ENCODE measurements around the gene MAPK8IP3.

Gene MAPK8IP3

GRCh38 chr16:1775006-1775845, 69.2 kb downstream of the MAPK8IP3 start:
- no CpG with 5 or more reads among the region's 30 CpGs for WGBS (ENCODE audit: insufficient coverage, insufficient read length)
- Histone ChIP-seq H3K27ac (ENCODE audit: low read length) (no peak overlapping the region), H3K36me3 (ENCODE audit: control insufficient read depth, insufficient read depth, low read length) (peaks cover 27% of the 10 kb centered on the region)

DNA sequence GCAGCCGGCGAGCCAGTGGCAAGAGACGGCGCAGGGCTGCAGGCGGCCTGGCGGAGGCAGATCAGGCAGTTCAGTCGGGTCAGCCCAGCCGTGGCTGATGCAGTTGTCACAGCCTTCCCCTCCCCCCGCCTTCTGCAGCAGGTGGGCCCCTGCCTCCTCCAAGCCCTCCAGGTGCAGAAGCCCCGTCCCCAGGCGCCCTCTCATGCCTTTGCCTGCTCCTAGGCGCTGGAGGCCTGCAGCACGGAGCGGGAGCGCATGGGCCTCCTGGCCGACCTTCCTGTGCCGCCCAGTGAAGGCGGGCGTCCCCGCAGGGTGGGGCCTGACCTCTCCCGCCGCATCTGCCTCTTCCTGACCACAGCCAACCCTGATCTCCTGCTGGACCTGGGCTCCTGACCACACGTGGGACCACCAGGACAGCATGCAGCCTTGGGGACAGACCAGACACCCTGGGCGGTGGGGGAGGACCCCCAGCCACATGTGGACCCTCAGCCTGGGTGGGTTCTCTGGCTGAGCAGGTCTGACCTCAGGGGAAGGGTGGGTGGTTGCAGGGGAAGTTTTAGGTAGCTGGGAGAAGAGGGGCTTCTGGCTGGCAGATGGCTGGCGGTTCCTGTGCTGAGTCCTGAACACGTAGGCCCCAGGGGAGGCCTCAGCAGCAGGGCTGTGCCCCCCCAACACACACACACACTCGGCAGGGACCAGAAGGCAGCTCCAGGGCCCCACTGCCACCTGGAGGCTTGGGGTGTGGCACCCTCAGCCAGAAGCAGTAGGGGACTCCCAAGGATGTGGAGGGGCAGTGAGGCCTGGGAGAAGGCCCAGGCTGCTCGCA, 70.1 kb downstream of the MAPK8IP3 start:
- no peaks in the 10 kb centered on the region for H3K27me3 ChIP-seq (ENCODE audit: control insufficient read depth, insufficient read depth, low read length)
- H3K4me1 ChIP-seq (ENCODE audit: control insufficient read depth, insufficient read depth, low read length), result peaks cover 2% of the 10 kb centered on the region; the same call in 1 of the 2 replicates
- H3K36me3 ChIP-seq (ENCODE audit: control insufficient read depth, insufficient read depth, low read length), result peaks cover 27% of the 10 kb centered on the region
- DNase-seq (ENCODE audit: low read depth, low spot score), result no peak
- WGBS (ENCODE audit: insufficient coverage, insufficient read length), result no CpG with 5 or more reads among the region's 28 CpGs
- H3K4me3 ChIP-seq (ENCODE audit: low read length), result no peak overlapping the region
- no peak overlapping the region for H3K27ac ChIP-seq (ENCODE audit: low read length)
- no peaks in the 10 kb centered on the region for H3K9me3 ChIP-seq (ENCODE audit: control insufficient read depth, insufficient read depth, low read length)

More at GRCh38 chr16:1775006-1775845, 69.2 kb downstream of the MAPK8IP3 start:
- H3K9me3 ChIP-seq (ENCODE audit: control insufficient read depth, insufficient read depth, low read length), result no peaks in the 10 kb centered on the region
- peaks cover 2% of the 10 kb centered on the region; the same call in 1 of the 2 replicates for H3K4me1 ChIP-seq (ENCODE audit: control insufficient read depth, insufficient read depth, low read length)
- DNase-seq (ENCODE audit: low read depth, low spot score), result no peak
- no peaks in the 10 kb centered on the region for H3K27me3 ChIP-seq (ENCODE audit: control insufficient read depth, insufficient read depth, low read length)
- no peak overlapping the region for H3K4me3 ChIP-seq (ENCODE audit: low read length)

- Histone ChIP-seq H3K4me3 (ENCODE audit: low read length) (no peak overlapping the region), H3K27ac (ENCODE audit: low read length) (no peak overlapping the region), H3K36me3 (ENCODE audit: control insufficient read depth, insufficient read depth, low read length) (peaks cover 27% of the 10 kb centered on the region), H3K9me3 (ENCODE audit: control insufficient read depth, insufficient read depth, low read length) (no peaks in the 10 kb centered on the region), H3K4me1 (ENCODE audit: control insufficient read depth, insufficient read depth, low read length) (peaks cover 2% of the 10 kb centered on the region; the same call in 1 of the 2 replicates), H3K27me3 (ENCODE audit: control insufficient read depth, insufficient read depth, low read length) (no peaks in the 10 kb centered on the region)
- DNase-seq (ENCODE audit: low read depth, low spot score), result no peak
- no CpG with 5 or more reads among the region's 13 CpGs for WGBS (ENCODE audit: insufficient coverage, insufficient read length)
Observed at GRCh38 chr16:1776672-1776955, 70.6 kb downstream of the MAPK8IP3 start.

- no peak for DNase-seq (ENCODE audit: low read depth, low spot score)
- no peak overlapping the region for H3K4me3 ChIP-seq (ENCODE audit: low read length)
- H3K27me3 ChIP-seq (ENCODE audit: control insufficient read depth, insufficient read depth, low read length), result no peaks in the 10 kb centered on the region
- peaks cover 27% of the 10 kb centered on the region for H3K36me3 ChIP-seq (ENCODE audit: control insufficient read depth, insufficient read depth, low read length)
- no peak overlapping the region for H3K27ac ChIP-seq (ENCODE audit: low read length)
- H3K4me1 ChIP-seq (ENCODE audit: control insufficient read depth, insufficient read depth, low read length), result peaks cover 2% of the 10 kb centered on the region; the same call in 1 of the 2 replicates
- WGBS (ENCODE audit: insufficient coverage, insufficient read length), result no CpG with 5 or more reads among the region's 22 CpGs
- H3K9me3 ChIP-seq (ENCODE audit: control insufficient read depth, insufficient read depth, low read length), result no peaks in the 10 kb centered on the region
Observed at GRCh38 chr16:1776991-1777374, 71.0 kb downstream of the MAPK8IP3 start.

GRCh38 chr16:1777375-1778199, 71.6 kb downstream of the MAPK8IP3 start:
- Histone ChIP-seq H3K4me1 (ENCODE audit: control insufficient read depth, insufficient read depth, low read length) (peaks cover 2% of the 10 kb centered on the region; the same call in 1 of the 2 replicates), H3K27me3 (ENCODE audit: control insufficient read depth, insufficient read depth, low read length) (no peaks in the 10 kb centered on the region), H3K4me3 (ENCODE audit: low read length) (no peak overlapping the region), H3K27ac (ENCODE audit: low read length) (no peak overlapping the region), H3K9me3 (ENCODE audit: control insufficient read depth, insufficient read depth, low read length) (no peaks in the 10 kb centered on the region), H3K36me3 (ENCODE audit: control insufficient read depth, insufficient read depth, low read length) (peaks cover 27% of the 10 kb centered on the region)
- no CpG with 5 or more reads among the region's 36 CpGs for WGBS (ENCODE audit: insufficient coverage, insufficient read length)
- no peak for DNase-seq (ENCODE audit: low read depth, low spot score)

GRCh38 chr16:1778200-1779179, 72.5 kb downstream of the MAPK8IP3 start:
- Histone ChIP-seq H3K9me3 (ENCODE audit: control insufficient read depth, insufficient read depth, low read length) (no peaks in the 10 kb centered on the region), H3K36me3 (ENCODE audit: control insufficient read depth, insufficient read depth, low read length) (peaks cover 27% of the 10 kb centered on the region), H3K4me1 (ENCODE audit: control insufficient read depth, insufficient read depth, low read length) (peaks cover 2% of the 10 kb centered on the region; the same call in 1 of the 2 replicates), H3K27ac (ENCODE audit: low read length) (no peak overlapping the region), H3K4me3 (ENCODE audit: low read length) (no peak overlapping the region), H3K27me3 (ENCODE audit: control insufficient read depth, insufficient read depth, low read length) (no peaks in the 10 kb centered on the region)
- DNase-seq (ENCODE audit: low read depth, low spot score), result no peak
- no CpG with 5 or more reads among the region's 34 CpGs for WGBS (ENCODE audit: insufficient coverage, insufficient read length)

- Histone ChIP-seq H3K27me3 (ENCODE audit: control insufficient read depth, insufficient read depth, low read length) (no peaks in the 10 kb centered on the region), H3K4me1 (ENCODE audit: control insufficient read depth, insufficient read depth, low read length) (no peaks in the 10 kb centered on the region; the same call in 1 of the 2 replicates), H3K27ac (ENCODE audit: low read length) (no peak overlapping the region), H3K36me3 (ENCODE audit: control insufficient read depth, insufficient read depth, low read length) (peaks cover 27% of the 10 kb centered on the region), H3K4me3 (ENCODE audit: low read length) (no peak overlapping the region), H3K9me3 (ENCODE audit: control insufficient read depth, insufficient read depth, low read length) (no peaks in the 10 kb centered on the region)
- WGBS (ENCODE audit: insufficient coverage, insufficient read length), result no CpG with 5 or more reads among the region's 8 CpGs
- no peak for DNase-seq (ENCODE audit: low read depth, low spot score)
Observed at GRCh38 chr16:1779234-1779701, 73.3 kb downstream of the MAPK8IP3 start.

DNA sequence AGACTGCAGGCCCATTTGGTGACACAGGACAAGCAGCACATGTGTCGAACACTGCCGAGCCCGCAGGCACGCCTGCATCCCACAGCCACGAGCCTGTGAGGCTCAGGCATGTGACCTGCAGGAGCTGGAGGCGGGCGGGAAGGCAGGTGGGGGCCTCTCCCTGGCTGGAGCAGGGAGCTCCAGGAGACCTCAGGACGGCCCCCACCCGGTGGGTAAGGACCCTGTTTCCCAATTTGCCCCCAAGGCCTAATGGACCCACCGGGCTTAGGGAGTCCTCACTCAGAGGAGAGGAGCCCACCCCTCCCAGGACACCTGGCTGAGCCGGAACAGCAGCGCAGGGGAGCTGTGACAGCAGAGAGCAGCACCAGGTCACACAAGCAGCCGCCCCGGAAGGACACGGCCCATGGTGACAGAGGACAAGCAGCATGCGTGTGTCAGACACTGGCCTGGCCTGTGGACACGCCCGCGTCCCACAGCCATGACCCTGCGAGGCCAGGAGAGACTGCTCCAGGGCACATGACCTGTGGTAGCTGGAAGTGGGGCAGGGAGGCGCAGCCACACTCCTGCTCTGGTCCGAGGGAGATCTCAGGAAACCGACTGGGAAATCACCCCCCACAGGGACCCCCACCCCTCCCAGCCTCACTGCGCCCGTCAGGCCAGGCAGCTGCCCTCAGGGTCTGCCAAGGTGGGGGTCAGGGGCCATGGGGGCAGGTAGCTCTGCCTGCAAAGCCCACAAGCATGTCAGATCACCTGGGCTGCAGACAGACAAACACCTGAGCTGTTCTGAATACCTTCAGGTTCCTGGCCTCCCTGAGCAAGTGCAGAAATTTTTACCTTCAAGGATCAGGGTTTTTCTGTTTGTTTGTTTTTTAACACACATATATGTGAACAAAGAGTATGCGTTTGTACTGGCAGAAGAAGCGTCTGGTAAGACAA, 74.0 kb downstream of the MAPK8IP3 start:
- no peak overlapping the region for H3K4me3 ChIP-seq (ENCODE audit: low read length)
- no peak for DNase-seq (ENCODE audit: low read depth, low spot score)
- no CpG with 5 or more reads among the region's 27 CpGs for WGBS (ENCODE audit: insufficient coverage, insufficient read length)
- no peak overlapping the region for H3K27ac ChIP-seq (ENCODE audit: low read length)
- H3K36me3 ChIP-seq (ENCODE audit: control insufficient read depth, insufficient read depth, low read length), result peaks cover 26% of the 10 kb centered on the region
- no peaks in the 10 kb centered on the region for H3K27me3 ChIP-seq (ENCODE audit: control insufficient read depth, insufficient read depth, low read length)
- no peaks in the 10 kb centered on the region for H3K4me1 ChIP-seq (ENCODE audit: control insufficient read depth, insufficient read depth, low read length)
- H3K9me3 ChIP-seq (ENCODE audit: control insufficient read depth, insufficient read depth, low read length), result no peaks in the 10 kb centered on the region

- DNase-seq (ENCODE audit: low read depth, low spot score), result no peak
- H3K36me3 ChIP-seq (ENCODE audit: control insufficient read depth, insufficient read depth, low read length), result peaks cover 23% of the 10 kb centered on the region
- no CpG with 5 or more reads among the region's 6 CpGs for WGBS (ENCODE audit: insufficient coverage, insufficient read length)
- no peak overlapping the region for H3K4me3 ChIP-seq (ENCODE audit: low read length)
- no peaks in the 10 kb centered on the region for H3K27me3 ChIP-seq (ENCODE audit: control insufficient read depth, insufficient read depth, low read length)
- H3K9me3 ChIP-seq (ENCODE audit: control insufficient read depth, insufficient read depth, low read length), result no peaks in the 10 kb centered on the region
- no peaks in the 10 kb centered on the region for H3K4me1 ChIP-seq (ENCODE audit: control insufficient read depth, insufficient read depth, low read length)
- H3K27ac ChIP-seq (ENCODE audit: low read length), result no peak overlapping the region
Observed at GRCh38 chr16:1780677-1781072, 74.7 kb downstream of the MAPK8IP3 start.
